Measurements from ENCODE around the gene IP6K1.

Gene IP6K1

GRCh38 chr3:49701388-49702077 lies 84.8 kb downstream of the IP6K1 start:
- H3K27ac ChIP-seq (ENCODE audit: extremely low read depth, low read depth, low read length) = no peak overlapping the region
- ChIA-PET POLR2A (interaction anchor here (0.5 to 0.6 kb wide), 2 partner anchors 135 to 660 kb away, joined by 3 to 7 read pairs; no protein-coding TSS in a partner anchor), CTCF (interaction anchor here (0.7 to 4.7 kb wide), 4 partner anchors 28 to 162 kb away, joined by 3 to 36 read pairs (median 10); no protein-coding TSS in a partner anchor)
- TF ChIP-seq SALL2 (tag by site-specific recombination; IDR thresholded peaks at IDR 0.05; ENCODE audit: borderline replicate concordance) = no peak
- TF ChIP-seq ZNF518A (tag by site-specific recombination; conservative IDR thresholded peaks at IDR 0.05; ENCODE audit: low read depth) = no peak
- TF ChIP-seq ZNF416 (tag by site-specific recombination; IDR thresholded peaks at IDR 0.05) = no peak
- H3K9me3 ChIP-seq (ENCODE audit: control insufficient read depth, insufficient read depth, low read depth, low read length) = no peaks in the 10 kb centered on the region
- no peaks in the 10 kb centered on the region for H3K4me1 ChIP-seq (ENCODE audit: control insufficient read depth, insufficient read depth, low read length)
- peaks cover 0 to 94% of the 10 kb centered on the region in 2 experiments; a peak in 1 of 3 replicates for H3K36me3 ChIP-seq (ENCODE audit: control insufficient read depth in 2 of 2, insufficient read depth in 1 of 2, low read length in 2 of 2)
- no peak overlapping the region for H3K4me3 ChIP-seq (ENCODE audit: low read depth, low read length)

GRCh38 chr3:49700453-49701128 lies 85.8 kb downstream of the IP6K1 start:
- TF ChIP-seq ZNF560 (tag by site-specific recombination; IDR thresholded peaks at IDR 0.05; ENCODE audit: borderline replicate concordance) = no peak
- TF ChIP-seq ZSCAN30 (tag by site-specific recombination; IDR thresholded peaks at IDR 0.05) = no peak
- TF ChIP-seq ZNF707 (tag by site-specific recombination; IDR thresholded peaks at IDR 0.05) = no peak
- no peak for TF ChIP-seq ZBTB11 (tag by site-specific recombination; conservative IDR thresholded peaks at IDR 0.05; ENCODE audit: low read depth)
- TF ChIP-seq ZNF112 (tag by site-specific recombination; IDR thresholded peaks at IDR 0.05) = no peak
- no peak for TF ChIP-seq ZBTB21 (tag by site-specific recombination; IDR thresholded peaks at IDR 0.05)
- TF ChIP-seq ZNF623 (tag by site-specific recombination; IDR thresholded peaks at IDR 0.05) = no peak
- TF ChIP-seq ZNF843 (tag by site-specific recombination; IDR thresholded peaks at IDR 0.05) = no peak
- TF ChIP-seq ZNF501 (tag by site-specific recombination; IDR thresholded peaks at IDR 0.05) = no peak
- peaks cover 0 to 86% of the 10 kb centered on the region in 2 experiments; a peak in 1 of 3 replicates for H3K36me3 ChIP-seq (ENCODE audit: control insufficient read depth in 2 of 2, insufficient read depth in 1 of 2, low read length in 2 of 2)
- CTCF ChIA-PET = interaction anchor here (0.6 to 4.7 kb wide), 4 partner anchors 29 to 161 kb away, joined by 4 to 36 read pairs (median 10); no protein-coding TSS in a partner anchor
- H3K4me1 ChIP-seq (ENCODE audit: control insufficient read depth, insufficient read depth, low read length) = no peaks in the 10 kb centered on the region
- H3K27ac ChIP-seq (ENCODE audit: extremely low read depth, low read depth, low read length) = no peak overlapping the region
- POLR2A ChIA-PET = interaction anchor here (0.6 kb wide), 1 partner anchor 125 kb away, joined by 3 read pairs; no protein-coding TSS in a partner anchor
- H3K9me3 ChIP-seq (ENCODE audit: control insufficient read depth, insufficient read depth, low read depth, low read length) = no peaks in the 10 kb centered on the region
- no peak overlapping the region for H3K4me3 ChIP-seq (ENCODE audit: low read depth, low read length)
